ENCODE measurements around the gene RERE.

RERE gene

DNA sequence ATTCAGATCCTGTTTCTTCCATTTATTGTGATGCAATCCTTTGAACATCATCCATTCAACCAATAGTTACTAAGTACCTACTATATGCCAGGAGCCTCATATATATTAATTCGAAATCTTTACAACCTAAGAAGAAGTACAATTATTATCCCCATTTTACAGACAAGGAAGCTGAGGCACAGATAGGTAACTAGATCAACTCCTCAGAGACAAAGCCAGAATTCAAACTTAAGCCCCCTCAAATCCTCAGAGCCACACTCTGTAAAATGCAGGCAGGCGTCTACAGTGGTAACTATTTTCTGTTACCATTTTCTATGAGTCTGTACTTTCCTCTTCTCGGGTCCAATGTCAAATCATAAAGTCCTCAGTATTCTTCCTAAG, 391.7 kb downstream of the RERE start:
- peaks cover 2% of the 10 kb centered on the region; the same call in 1 of the 2 replicates for H3K79me2 ChIP-seq (ENCODE audit: insufficient read depth, low read length)
- H3K27me3 ChIP-seq (ENCODE audit: insufficient read depth, low read length, poor library complexity): peaks cover 4% of the 10 kb centered on the region
- H3K4me3 ChIP-seq (ENCODE audit: low read depth in 1 of 2, low read length in 2 of 2): no peak overlapping the region
- H4K20me1 ChIP-seq (ENCODE audit: insufficient read depth, low read length): peaks cover 41% of the 10 kb centered on the region
- no peak for TF ChIP-seq EZH2 (IDR thresholded peaks at IDR 0.05; ENCODE audit: borderline replicate concordance, low read depth, low read length, severe bottlenecking)
- TF ChIP-seq, protein P1, sequence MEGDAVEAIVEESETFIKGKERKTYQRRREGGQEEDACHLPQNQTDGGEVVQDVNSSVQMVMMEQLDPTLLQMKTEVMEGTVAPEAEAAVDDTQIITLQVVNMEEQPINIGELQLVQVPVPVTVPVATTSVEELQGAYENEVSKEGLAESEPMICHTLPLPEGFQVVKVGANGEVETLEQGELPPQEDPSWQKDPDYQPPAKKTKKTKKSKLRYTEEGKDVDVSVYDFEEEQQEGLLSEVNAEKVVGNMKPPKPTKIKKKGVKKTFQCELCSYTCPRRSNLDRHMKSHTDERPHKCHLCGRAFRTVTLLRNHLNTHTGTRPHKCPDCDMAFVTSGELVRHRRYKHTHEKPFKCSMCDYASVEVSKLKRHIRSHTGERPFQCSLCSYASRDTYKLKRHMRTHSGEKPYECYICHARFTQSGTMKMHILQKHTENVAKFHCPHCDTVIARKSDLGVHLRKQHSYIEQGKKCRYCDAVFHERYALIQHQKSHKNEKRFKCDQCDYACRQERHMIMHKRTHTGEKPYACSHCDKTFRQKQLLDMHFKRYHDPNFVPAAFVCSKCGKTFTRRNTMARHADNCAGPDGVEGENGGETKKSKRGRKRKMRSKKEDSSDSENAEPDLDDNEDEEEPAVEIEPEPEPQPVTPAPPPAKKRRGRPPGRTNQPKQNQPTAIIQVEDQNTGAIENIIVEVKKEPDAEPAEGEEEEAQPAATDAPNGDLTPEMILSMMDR (IDR thresholded peaks at IDR 0.05; ENCODE audit: borderline replicate concordance, extremely low read depth, low read length, poor library complexity, severe bottlenecking): no peak
- no peak overlapping the region for H3K9ac ChIP-seq (ENCODE audit: low read depth, low read length)
- H3K4me2 ChIP-seq (ENCODE audit: insufficient read depth, low read length): no peak overlapping the region
- no peaks in the 10 kb centered on the region for H3K9me3 ChIP-seq (ENCODE audit: insufficient read depth, low read length, severe bottlenecking)
- peaks cover 60% of the 10 kb centered on the region for H3K4me1 ChIP-seq (ENCODE audit: insufficient read depth, low read length)
- no peak overlapping the region for H3K27ac ChIP-seq (ENCODE audit: low read length)
- no peak overlapping the region for H2AFZ ChIP-seq (ENCODE audit: low read depth, low read length)
- no peak for ATAC-seq (ENCODE audit: insufficient read depth, low read depth)
- no peak for DNase-seq
- H3K36me3 ChIP-seq (ENCODE audit: insufficient read depth, low read length): no peaks in the 10 kb centered on the region

DNA sequence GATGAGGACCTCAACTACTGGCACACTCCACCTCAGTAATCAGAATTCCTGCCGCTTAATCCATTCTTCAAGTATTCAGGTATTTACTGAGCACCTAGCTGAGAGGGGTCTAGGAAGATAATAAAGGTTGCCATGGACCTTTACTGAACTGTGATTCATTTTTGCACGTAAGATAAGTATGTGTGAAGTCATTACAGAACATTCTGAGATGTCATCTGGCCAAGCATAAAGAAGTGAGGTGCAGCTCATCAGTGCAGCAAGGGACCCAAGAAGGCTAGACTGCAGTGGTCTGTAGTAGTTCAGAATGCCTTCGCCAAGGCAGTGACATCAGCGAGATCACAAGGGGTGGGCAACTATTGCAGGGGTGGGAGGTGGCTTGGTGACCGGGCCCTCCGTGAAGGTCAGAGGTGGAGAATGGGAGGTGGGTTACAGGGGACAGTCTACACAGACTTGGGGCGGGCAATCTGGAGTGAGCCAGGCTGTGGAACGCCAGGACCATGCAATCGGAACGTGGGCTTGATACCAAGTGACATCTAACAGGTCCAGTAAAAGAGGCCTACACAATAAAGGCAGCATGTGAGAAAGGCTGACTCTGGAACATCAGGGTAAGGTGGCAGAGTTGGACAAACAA, 392.2 kb downstream of the RERE start:
- no peaks in the 10 kb centered on the region for H3K9me3 ChIP-seq (ENCODE audit: insufficient read depth, low read length, severe bottlenecking)
- H3K36me3 ChIP-seq (ENCODE audit: insufficient read depth, low read length): peaks cover 4% of the 10 kb centered on the region; the same call in 1 of the 2 replicates
- H3K4me2 ChIP-seq (ENCODE audit: insufficient read depth, low read length): no peak overlapping the region
- TF ChIP-seq EZH2 (IDR thresholded peaks at IDR 0.05; ENCODE audit: borderline replicate concordance, low read depth, low read length, severe bottlenecking): no peak
- TF ChIP-seq, protein P1 (IDR thresholded peaks at IDR 0.05; ENCODE audit: borderline replicate concordance, extremely low read depth, low read length, poor library complexity, severe bottlenecking): no peak
- ATAC-seq (ENCODE audit: insufficient read depth, low read depth): no peak
- H3K4me3 ChIP-seq (ENCODE audit: low read depth in 1 of 2, low read length in 2 of 2): no peak overlapping the region
- H3K27me3 ChIP-seq (ENCODE audit: insufficient read depth, low read length, poor library complexity): peaks cover 4% of the 10 kb centered on the region
- H3K4me1 ChIP-seq (ENCODE audit: insufficient read depth, low read length): peaks cover 55% of the 10 kb centered on the region
- H3K27ac ChIP-seq (ENCODE audit: low read length): no peak overlapping the region
- H4K20me1 ChIP-seq (ENCODE audit: insufficient read depth, low read length): peaks cover 37% of the 10 kb centered on the region
- H3K9ac ChIP-seq (ENCODE audit: low read depth, low read length): no peak overlapping the region
- peaks cover 2% of the 10 kb centered on the region; the same call in 1 of the 2 replicates for H3K79me2 ChIP-seq (ENCODE audit: insufficient read depth, low read length)
- no peak for DNase-seq
- no peak overlapping the region for H2AFZ ChIP-seq (ENCODE audit: low read depth, low read length)

DNA sequence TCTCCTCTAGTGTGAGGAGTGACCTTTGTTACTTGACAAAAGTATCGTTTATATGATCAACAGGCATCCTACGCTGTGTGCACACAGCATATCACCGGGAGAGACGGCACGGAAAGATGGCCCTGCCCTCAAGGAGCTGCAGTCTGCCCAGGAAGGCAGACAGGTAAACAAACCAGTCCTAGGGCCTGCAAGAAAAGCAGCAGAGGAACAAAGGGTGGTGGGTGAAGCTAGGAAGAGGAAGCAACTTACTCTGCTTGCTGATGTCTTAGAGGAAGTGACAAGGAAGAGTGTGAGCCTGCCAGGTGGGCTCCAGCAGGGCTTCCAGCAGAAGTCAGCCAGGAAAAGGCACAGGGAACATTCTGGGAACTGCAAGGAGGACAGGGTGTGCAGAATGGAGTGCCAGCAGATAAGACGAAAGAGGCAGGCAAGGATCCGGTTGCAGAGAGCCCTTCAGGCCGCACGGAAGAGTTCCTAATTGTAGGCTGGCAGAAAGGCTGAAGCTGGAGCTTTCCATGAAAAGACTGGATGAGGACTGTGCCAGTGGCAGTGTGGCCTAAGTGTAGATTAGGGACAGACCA, 392.8 kb downstream of the RERE start:
- peaks cover 4% of the 10 kb centered on the region for H3K27me3 ChIP-seq (ENCODE audit: insufficient read depth, low read length, poor library complexity)
- peak overlapping the region in 1 of 2 experiments; percentile 58; a peak in 1 of 4 replicates for H3K4me3 ChIP-seq (ENCODE audit: low read depth in 1 of 2, low read length in 2 of 2)
- ATAC-seq (ENCODE audit: insufficient read depth, low read depth) (peak; percentile 39; the same call in 2 of the 3 replicates), DNase-seq (peak; percentile 42)
- H3K36me3 ChIP-seq (ENCODE audit: insufficient read depth, low read length): peaks cover 10% of the 10 kb centered on the region; the same call in 1 of the 2 replicates
- peaks cover 55% of the 10 kb centered on the region for H3K4me1 ChIP-seq (ENCODE audit: insufficient read depth, low read length)
- H3K79me2 ChIP-seq (ENCODE audit: insufficient read depth, low read length): peaks cover 2% of the 10 kb centered on the region; the same call in 1 of the 2 replicates
- no peak overlapping the region for H3K27ac ChIP-seq (ENCODE audit: low read length)
- no peaks in the 10 kb centered on the region for H3K9me3 ChIP-seq (ENCODE audit: insufficient read depth, low read length, severe bottlenecking)
- peak overlapping the region; percentile 56 for H2AFZ ChIP-seq (ENCODE audit: low read depth, low read length)
- peak overlapping the region; percentile 47; the same call in 1 of the 2 replicates for H3K9ac ChIP-seq (ENCODE audit: low read depth, low read length)
- H3K4me2 ChIP-seq (ENCODE audit: insufficient read depth, low read length): peak overlapping the region; percentile 72
- TF ChIP-seq, protein P1 (IDR thresholded peaks at IDR 0.05; ENCODE audit: borderline replicate concordance, extremely low read depth, low read length, poor library complexity, severe bottlenecking): no peak
- no peak for TF ChIP-seq EZH2 (IDR thresholded peaks at IDR 0.05; ENCODE audit: borderline replicate concordance, low read depth, low read length, severe bottlenecking)
- peaks cover 37% of the 10 kb centered on the region for H4K20me1 ChIP-seq (ENCODE audit: insufficient read depth, low read length)
